ENCODE results near the gene PLAA. TPM values are rescaled to one million over a fixed set of nuclear protein-coding genes. Genes with fewer than 3 reads are reported as not detected.

The PLAA gene
- total RNA-seq, 4 donors from 2014 or later: 18.0 to 27.7 (median 23.8) TPM

DNA sequence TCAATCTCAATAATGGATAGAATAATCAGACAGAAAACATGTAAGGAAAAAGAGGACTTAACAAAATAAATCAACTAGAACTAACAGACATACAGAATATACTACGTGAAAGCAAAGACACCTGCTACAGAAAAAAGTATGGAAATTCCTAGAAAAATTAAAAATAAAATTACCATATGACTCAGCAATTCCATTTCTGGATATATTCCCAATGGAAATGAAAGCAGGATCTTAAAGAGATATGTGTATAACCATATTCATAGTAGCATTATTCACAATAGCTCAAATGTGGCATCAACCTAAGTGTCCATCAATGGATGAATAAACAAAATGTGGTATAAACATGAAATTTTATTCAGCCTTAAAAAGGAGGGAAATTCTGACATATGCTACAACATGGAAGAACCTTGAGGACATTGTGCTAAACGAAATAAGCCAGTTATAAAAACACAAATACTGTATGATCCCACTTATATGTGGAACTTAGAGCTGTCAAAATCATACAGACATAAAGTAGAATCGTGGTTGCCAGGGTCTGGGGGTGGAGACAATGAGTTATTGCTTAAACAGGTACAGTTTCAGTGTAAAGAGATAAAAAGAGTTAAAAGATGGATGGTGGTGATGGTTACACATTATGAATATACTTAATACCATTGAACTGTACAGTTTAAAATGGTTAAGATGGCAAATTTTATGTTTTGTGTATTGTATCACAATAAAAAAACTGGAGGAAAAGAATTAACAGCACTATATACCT is 6.9 kb downstream of the PLAA start:
- DNase-seq: no peak
- intact Hi-C loops (cut with DNase I): no loop called here
- Histone ChIP-seq H3K27me3 (no peaks in the 10 kb centered on the region), H3K4me3 (no peak overlapping the region), H3K4me1 (peaks cover 5 to 52% (median 6%) of the 10 kb centered on the region in 3 donors), H3K27ac (no peak overlapping the region), H3K36me3 (peaks cover 0 to 14% (median 0%) of the 10 kb centered on the region in 3 donors), H3K9me3 (peaks cover 0 to 14% (median 0%) of the 10 kb centered on the region in 3 donors)
- 80 to 81% methylated on average over 3 of the region's 3 CpGs for WGBS, 2 donors
- TF ChIP-seq, protein P1, sequence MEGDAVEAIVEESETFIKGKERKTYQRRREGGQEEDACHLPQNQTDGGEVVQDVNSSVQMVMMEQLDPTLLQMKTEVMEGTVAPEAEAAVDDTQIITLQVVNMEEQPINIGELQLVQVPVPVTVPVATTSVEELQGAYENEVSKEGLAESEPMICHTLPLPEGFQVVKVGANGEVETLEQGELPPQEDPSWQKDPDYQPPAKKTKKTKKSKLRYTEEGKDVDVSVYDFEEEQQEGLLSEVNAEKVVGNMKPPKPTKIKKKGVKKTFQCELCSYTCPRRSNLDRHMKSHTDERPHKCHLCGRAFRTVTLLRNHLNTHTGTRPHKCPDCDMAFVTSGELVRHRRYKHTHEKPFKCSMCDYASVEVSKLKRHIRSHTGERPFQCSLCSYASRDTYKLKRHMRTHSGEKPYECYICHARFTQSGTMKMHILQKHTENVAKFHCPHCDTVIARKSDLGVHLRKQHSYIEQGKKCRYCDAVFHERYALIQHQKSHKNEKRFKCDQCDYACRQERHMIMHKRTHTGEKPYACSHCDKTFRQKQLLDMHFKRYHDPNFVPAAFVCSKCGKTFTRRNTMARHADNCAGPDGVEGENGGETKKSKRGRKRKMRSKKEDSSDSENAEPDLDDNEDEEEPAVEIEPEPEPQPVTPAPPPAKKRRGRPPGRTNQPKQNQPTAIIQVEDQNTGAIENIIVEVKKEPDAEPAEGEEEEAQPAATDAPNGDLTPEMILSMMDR (IDR thresholded peaks at IDR 0.05): no peak
- no peak for TF ChIP-seq POLR2A (IDR thresholded peaks at IDR 0.05)

DNA sequence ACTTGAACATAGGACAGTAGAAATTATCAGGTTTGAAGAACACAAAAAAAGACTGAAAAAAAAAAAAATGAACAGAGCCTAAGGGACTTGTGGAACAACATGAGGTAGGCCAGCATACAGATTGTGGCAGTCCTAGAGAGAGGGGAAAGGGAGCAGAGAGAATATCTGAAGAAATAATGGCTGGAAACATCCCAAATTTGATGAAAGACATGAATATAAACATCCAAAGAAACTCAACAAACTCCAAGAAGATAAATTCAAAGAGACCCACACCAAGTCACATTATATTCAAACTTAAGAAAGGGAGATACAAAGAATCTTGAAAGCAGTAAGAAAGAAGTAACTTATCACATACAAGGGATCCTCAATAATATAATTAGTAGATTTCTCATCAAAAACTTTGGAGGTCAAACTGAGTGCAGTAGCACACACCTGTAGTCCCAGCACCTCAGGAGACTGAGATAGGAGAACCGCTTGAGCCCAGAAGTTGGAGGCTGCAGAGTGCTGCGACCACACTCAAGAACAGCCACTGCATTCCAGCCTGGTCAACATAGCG is 9.1 kb downstream of the PLAA start:
- DNase-seq: no peak
- WGBS, 2 donors: 91 to 93% methylated on average over 3 of the region's 3 CpGs
- H3K36me3 ChIP-seq: peaks cover 0 to 32% (median 0%) of the 10 kb centered on the region in 3 donors
- no peaks in the 10 kb centered on the region for H3K27me3 ChIP-seq
- intact Hi-C loops (cut with DNase I): no loop called here
- TF ChIP-seq POLR2A (IDR thresholded peaks at IDR 0.05): no peak
- TF ChIP-seq, protein P1 (IDR thresholded peaks at IDR 0.05): no peak
- no peak overlapping the region for H3K27ac ChIP-seq
- H3K4me1 ChIP-seq: peaks cover 0 to 31% (median 0%) of the 10 kb centered on the region in 3 donors
- no peak overlapping the region for H3K4me3 ChIP-seq
- H3K9me3 ChIP-seq: peaks cover 0 to 14% (median 0%) of the 10 kb centered on the region in 3 donors

DNA sequence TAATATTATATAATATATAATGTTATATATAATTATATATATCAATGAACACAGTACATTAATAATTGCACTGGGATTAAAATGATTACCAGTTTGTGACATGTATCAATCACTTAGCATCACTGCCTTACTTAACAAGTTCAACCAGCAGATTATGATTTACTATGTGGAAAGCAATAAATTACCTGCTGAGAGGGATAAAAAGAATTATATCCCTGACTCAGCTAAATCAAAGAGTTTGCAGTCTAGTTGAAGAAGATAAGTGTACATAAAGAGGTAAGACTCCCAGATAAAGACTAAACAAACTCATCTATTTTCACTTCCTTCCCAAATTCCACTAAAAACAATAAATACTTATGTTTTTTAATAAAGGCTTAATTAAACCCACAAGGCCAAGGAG is 11.2 kb downstream of the PLAA start:
- intact Hi-C loops (cut with DNase I): no loop called here
- Histone ChIP-seq H3K27me3 (no peaks in the 10 kb centered on the region), H3K27ac (no peak overlapping the region), H3K9me3 (peaks cover 0 to 14% (median 0%) of the 10 kb centered on the region in 3 donors), H3K36me3 (peaks cover 0 to 43% (median 0%) of the 10 kb centered on the region in 3 donors), H3K4me3 (no peak overlapping the region), H3K4me1 (peaks cover 0 to 11% (median 0%) of the 10 kb centered on the region in 3 donors)
- DNase-seq: no peak
- TF ChIP-seq, protein P1 (IDR thresholded peaks at IDR 0.05): no peak
- no peak for TF ChIP-seq POLR2A (IDR thresholded peaks at IDR 0.05)

DNA sequence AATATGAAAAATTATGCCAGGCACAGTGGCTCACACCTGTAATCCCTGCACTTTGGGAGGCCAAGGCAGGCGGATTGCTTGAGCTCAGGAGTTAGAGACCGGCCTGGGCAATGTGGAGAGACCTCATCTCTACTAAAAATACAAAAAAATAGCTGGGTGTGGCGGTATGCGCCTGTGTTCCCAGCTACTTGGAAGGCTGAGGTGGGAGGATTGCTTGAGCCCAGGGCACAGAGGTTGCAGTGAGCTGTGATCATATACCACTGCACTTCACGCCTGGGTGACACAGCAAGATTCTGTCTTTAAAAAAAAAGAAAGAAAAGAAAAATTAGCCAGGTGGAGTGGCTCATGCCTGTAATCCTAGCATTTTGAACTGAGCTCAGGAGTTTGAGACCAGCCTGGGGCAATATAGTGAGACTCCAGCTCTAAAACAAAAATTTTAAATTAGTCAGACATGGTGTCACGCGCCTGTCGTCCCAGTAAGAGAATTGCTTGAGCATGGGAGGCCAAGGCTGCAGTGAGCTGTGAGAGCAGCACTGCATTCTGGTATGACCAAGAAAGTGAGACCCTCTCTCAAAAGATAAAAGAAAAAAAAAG is 18.0 kb downstream of the PLAA start:
- peaks cover 4 to 78% (median 12%) of the 10 kb centered on the region in 3 donors for H3K36me3 ChIP-seq
- H3K4me1 ChIP-seq: no peaks in the 10 kb centered on the region
- H3K4me3 ChIP-seq: no peak overlapping the region
- TF ChIP-seq, protein P1 (IDR thresholded peaks at IDR 0.05): no peak
- TF ChIP-seq POLR2A (IDR thresholded peaks at IDR 0.05): no peak
- no peaks in the 10 kb centered on the region for H3K27me3 ChIP-seq
- H3K9me3 ChIP-seq: no peaks in the 10 kb centered on the region
- intact Hi-C loops (cut with DNase I): no loop called here
- 93 to 94% methylated on average over 8 of the region's 8 CpGs for WGBS, 2 donors
- no peak overlapping the region for H3K27ac ChIP-seq
- DNase-seq: no peak

DNA sequence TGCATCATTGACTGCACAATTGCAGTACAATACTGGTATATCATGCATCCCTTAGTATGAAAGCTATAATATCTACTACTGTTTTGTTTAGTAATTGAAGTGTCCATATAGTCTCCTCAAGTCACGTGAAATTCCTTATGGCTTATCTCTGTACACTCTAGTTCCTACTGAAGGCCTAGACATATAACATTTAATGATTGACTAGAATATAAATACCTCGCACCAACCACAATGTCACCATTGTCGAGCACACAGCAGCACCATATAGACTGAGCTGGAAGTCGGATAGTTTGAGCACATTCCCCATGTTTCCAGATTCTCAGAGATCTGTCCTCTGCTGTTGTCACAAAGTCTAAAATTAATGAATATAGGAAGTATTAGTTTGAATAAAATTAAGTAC is 21.4 kb downstream of the PLAA start:
- intact Hi-C loops (cut with DNase I): no loop called here
- Histone ChIP-seq H3K4me3 (no peak overlapping the region), H3K9me3 (no peaks in the 10 kb centered on the region), H3K27ac (no peak overlapping the region), H3K36me3 (peaks cover 4 to 88% (median 29%) of the 10 kb centered on the region in 3 donors), H3K4me1 (no peaks in the 10 kb centered on the region), H3K27me3 (no peaks in the 10 kb centered on the region)
- DNase-seq: no peak
- TF ChIP-seq, protein P1 (IDR thresholded peaks at IDR 0.05): no peak
- TF ChIP-seq POLR2A (IDR thresholded peaks at IDR 0.05): no peak
- 85 to 94% methylated on average over 4 of the region's 4 CpGs for WGBS, 2 donors
